HG03045 (cell line): ENCODE results near the gene CDK5RAP3.
"Not testable (repeated sequence)": the region's sequence is repeated elsewhere in the genome, so short reads cannot be mapped to it uniquely, and the experiment has no call there.

Experiments
- ATAC-seq: cut with Tn5 transposase; IDR thresholded peaks from one replicate; pipeline ENCODE4 v1.9.1; 2021; ENCODE audit warnings: mild to moderate bottlenecking, moderate library complexity; ENCODE audit not compliant: unreplicated experiment

CDK5RAP3 gene

GRCh38 chr17:47970725-47971499, at the start of gene CDK5RAP3:
Gene CDK5RAP3, plus strand, starts transcription at chr17:47971113. Its CDS starts 34 bp downstream, at chr17:47971147.
- peak; percentile 95 for ATAC-seq

- no peak for ATAC-seq
Observed at GRCh38 chr17:47924785-47925677, 45.9 kb upstream of the CDK5RAP3 start.

- no peak for ATAC-seq
Observed at GRCh38 chr17:47925678-47925988, 45.3 kb upstream of the CDK5RAP3 start.

GRCh38 chr17:47927821-47928400, 43.0 kb upstream of the CDK5RAP3 start:
- no peak for ATAC-seq

- no peak for ATAC-seq
Observed at GRCh38 chr17:47928415-47928814, 42.5 kb upstream of the CDK5RAP3 start.

- ATAC-seq = no peak
Observed at GRCh38 chr17:47929218-47930000, 41.5 kb upstream of the CDK5RAP3 start.

GRCh38 chr17:47931848-47932247, 39.1 kb upstream of the CDK5RAP3 start:
- no peak for ATAC-seq

GRCh38 chr17:47934856-47935255, 36.1 kb upstream of the CDK5RAP3 start:
- ATAC-seq = no peak

GRCh38 chr17:47935468-47935867, 35.4 kb upstream of the CDK5RAP3 start:
- not testable (repeated sequence) for ATAC-seq

- no peak for ATAC-seq
Observed at GRCh38 chr17:47935961-47936360, 35.0 kb upstream of the CDK5RAP3 start.

- no peak for ATAC-seq
Observed at GRCh38 chr17:47937941-47938340, 33.0 kb upstream of the CDK5RAP3 start.

GRCh38 chr17:47941246-47942095, 29.4 kb upstream of the CDK5RAP3 start, which contains the start of gene PNPO:
Gene PNPO, plus strand, starts transcription at chr17:47941571. Its CDS starts 105 bp downstream, at chr17:47941676.
- peak; percentile 93 for ATAC-seq

- ATAC-seq = no peak
Observed at GRCh38 chr17:47942096-47942510, 28.8 kb upstream of the CDK5RAP3 start.

- ATAC-seq = no peak
Observed at GRCh38 chr17:47942568-47942967, 28.3 kb upstream of the CDK5RAP3 start.

- ATAC-seq = no peak
Observed at GRCh38 chr17:47945080-47945479, 25.8 kb upstream of the CDK5RAP3 start.

- no peak for ATAC-seq
Observed at GRCh38 chr17:47945529-47946508, 25.1 kb upstream of the CDK5RAP3 start.

- no peak for ATAC-seq
Observed at GRCh38 chr17:47946516-47946915, 24.4 kb upstream of the CDK5RAP3 start.

GRCh38 chr17:47946929-47947397, 23.9 kb upstream of the CDK5RAP3 start:
- ATAC-seq = peak; percentile 48
